OCI-LY1 (cell line): ENCODE results near the gene CFAP99.

Experiments used
- EZH2 ChIP-seq: fragments of 200-600 bp; sonication (generic), shearing (Covaris generic); IDR thresholded peaks from 2 replicates; pipeline ENCODE4 v1.8.0; 2017; ENCODE audit warnings: borderline replicate concordance, mixed run types, mild to moderate bottlenecking, antibody characterized with exemption, low read length, moderate library complexity, mixed read lengths
- TF ChIP-seq, protein P1 (sequence below): fragments of 200-600 bp; sonication (generic), shearing (Covaris generic); IDR thresholded peaks from 2 replicates; pipeline ENCODE4 v1.5.1; 2017; ENCODE audit warnings: mild to moderate bottlenecking, antibody characterized with exemption, low read length, moderate library complexity, mixed read lengths

GRCh38 chr4:2375427-2375826 lies 43.3 kb upstream of the CFAP99 start:
- TF ChIP-seq, protein P1, sequence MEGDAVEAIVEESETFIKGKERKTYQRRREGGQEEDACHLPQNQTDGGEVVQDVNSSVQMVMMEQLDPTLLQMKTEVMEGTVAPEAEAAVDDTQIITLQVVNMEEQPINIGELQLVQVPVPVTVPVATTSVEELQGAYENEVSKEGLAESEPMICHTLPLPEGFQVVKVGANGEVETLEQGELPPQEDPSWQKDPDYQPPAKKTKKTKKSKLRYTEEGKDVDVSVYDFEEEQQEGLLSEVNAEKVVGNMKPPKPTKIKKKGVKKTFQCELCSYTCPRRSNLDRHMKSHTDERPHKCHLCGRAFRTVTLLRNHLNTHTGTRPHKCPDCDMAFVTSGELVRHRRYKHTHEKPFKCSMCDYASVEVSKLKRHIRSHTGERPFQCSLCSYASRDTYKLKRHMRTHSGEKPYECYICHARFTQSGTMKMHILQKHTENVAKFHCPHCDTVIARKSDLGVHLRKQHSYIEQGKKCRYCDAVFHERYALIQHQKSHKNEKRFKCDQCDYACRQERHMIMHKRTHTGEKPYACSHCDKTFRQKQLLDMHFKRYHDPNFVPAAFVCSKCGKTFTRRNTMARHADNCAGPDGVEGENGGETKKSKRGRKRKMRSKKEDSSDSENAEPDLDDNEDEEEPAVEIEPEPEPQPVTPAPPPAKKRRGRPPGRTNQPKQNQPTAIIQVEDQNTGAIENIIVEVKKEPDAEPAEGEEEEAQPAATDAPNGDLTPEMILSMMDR = no peak
- TF ChIP-seq EZH2 = no peak
